GM18498 (cell line): ENCODE results near the gene ORAI2.
"Not testable (repeated sequence)": the region's sequence is repeated elsewhere in the genome, so short reads cannot be mapped to it uniquely, and the experiment has no call there.

ENCODE experiments used
- ATAC-seq: cut with Tn5 transposase; IDR thresholded peaks from one replicate; pipeline ENCODE4 v1.9.1; 2021; ENCODE audit warnings: mild to moderate bottlenecking, moderate library complexity; ENCODE audit not compliant: unreplicated experiment

Gene ORAI2

DNA sequence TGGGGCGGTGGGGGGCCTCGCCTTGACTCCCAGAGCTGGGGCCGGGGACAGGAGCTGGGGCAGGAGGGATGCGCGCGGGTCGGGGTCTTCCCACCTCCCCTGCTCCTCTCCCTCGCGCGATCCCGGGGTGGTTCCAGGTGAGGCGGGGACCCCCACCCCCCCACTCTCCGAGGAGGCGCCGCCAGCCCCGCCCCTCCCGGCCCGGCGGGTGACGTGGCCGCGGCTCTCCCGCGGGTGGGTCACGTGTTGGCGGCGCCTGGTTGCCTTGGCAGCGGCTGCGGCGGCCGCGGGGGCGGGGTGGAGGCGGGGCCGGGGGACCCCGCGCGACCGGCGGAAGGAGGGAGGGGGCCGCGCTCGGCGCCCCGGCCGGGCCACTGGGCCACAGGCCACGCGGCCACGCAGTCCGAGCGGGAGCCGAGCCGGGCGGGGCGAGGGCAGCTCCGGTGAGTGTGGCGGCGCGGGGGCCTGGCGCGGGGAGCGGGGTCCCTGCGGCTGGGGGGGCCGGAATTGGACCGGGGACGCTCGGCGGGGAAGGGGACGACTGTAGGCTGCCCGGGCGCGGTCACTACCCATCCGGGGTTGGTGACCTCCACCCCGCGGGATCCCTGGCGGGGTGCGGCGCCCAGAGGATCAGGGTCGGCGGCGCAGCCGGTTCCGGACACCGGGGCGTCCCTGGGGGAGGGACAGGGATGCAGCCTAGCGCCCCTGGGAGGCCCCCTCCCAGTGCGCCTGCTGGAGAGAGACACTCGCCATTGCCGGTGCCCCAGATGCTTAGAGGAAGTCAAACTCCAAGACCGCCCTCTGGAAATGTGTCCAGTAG is at the start of gene ORAI2:
Gene ORAI2 (plus strand): TSS at position 357 of the 820 bp plus-strand sequence. CDS start 5,382 bp downstream, outside the sequence.
- ATAC-seq, result peak; percentile 73

DNA sequence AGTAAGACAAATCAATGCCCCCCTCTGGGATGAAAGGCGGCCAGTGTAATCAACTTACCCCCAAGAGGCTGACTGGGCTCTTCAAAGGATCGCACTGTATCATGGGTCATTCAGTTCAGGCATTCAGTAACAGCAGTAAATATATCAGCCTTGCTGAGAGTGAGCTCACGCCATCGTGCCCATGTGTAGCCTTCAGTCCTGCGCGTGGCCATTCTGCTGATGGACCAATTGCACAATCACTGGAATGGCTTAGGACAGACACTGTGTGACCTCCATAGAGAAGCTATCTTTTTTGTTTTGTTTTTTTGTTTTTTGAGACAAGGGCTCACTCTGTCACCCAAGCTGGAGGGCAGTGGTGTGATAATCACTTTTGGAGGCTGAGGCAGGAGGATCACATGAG is 46.3 kb upstream of the ORAI2 start:
- ATAC-seq, result no peak

DNA sequence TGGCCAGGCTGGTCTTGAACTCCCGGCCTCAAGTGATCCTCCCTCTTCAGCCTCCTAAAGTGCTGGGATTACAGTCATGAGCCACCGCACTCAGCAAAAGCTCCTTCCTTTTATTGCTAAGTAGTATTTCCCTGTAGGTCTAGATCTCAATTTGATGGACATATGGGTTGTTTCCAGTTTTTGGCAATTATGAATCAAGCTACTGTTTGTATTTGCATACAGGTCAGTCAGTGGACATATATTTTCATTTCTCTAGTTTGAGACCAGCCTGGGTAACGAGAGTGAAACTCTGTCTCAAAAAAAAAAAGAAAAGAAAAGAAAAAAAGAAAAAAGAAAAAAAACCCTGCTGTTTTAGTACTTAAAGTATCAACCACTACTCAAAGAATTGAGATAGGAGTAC is 43.6 kb upstream of the ORAI2 start:
- ATAC-seq, result no peak

DNA sequence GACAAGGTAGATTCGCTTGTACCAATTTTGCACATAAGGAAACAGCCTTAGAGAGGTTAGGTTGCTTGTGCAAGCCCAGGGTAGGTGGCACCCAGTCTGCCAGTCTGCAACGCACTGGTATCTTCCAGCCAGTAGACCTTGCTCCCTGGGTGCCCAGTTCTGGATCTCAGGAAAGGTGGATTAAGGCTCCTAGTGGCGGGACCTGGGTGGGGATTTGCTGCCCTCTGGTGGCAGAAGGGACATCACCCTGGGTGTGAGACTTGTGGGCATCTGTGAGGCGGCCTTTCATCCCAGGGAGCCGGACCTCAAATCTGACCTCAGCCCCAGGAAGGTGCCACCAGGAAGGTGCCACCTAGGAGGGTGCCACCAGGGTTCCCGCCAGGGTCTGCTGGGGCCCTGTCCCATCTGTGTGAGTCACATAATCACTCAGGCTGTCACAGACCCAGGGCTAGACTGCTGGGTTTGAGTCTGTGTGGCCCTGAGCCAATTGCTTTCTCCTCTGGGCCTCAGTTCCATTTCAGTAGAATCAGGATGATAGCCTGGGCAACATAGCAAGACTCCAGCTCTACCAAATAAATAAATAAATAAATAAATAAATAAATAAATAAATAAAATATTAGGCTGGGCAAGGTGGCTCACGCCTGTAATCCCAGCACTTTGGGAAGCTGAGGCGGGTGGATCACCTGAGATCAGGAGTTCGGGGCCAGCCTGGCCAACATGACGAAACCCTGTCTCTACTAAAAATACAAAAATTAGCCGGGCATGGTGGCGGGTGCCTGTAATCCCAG is 42.5 kb upstream of the ORAI2 start:
- ATAC-seq, result no peak

DNA sequence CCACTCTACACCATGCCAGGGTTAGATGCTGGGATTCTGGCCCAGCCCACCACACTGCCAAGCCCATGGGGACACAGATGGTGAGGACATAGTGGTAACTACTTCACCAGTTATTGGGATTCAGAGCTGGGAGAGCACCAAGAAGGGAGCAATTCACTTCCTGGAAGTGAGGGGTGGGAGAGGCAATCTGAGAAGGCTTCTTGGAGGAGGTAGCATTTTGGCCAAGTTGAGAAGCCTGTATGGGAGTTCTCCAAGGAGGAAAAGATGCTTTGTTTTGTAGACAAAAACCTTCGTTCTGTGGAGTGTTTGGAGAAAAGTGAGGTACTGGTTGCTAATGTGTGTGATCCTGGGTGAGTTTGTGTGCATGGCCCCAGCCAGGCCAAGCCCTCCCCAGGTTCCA is 41.0 kb upstream of the ORAI2 start:
- ATAC-seq, result no peak

DNA sequence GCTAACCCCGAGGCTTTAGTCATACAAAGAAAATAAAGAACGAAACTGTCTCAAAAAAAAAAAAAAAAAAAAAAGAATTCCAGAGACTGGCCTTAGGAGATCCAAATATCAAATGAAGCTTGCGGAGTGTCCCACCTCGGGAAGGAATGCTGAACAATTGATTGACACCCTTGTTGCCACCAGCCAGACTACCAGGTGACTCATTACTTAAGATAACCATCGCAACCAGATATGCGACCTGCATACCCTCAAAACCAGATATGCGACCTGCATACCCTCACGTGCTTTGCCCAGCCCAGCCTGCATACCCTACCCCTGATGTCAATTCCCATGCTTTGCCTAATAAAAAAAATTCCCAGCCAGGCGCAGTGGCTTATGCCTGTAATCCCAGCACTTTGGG is 39.9 kb upstream of the ORAI2 start:
- ATAC-seq, result no peak

DNA sequence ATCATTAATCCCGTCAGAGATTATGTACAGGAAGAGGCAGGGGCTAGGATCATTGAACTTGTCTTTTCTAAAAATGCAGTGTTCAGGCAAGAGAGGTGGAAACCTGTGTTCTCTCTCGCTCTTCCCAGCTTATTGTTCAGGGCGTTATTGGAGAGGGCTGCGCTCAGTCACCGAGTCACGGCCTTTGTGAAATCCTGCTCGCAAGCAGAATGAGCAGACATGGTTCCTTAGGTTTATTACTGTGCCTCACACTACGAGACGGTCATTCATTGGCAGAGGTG is 37.8 kb upstream of the ORAI2 start:
- ATAC-seq, result peak; percentile 1

DNA sequence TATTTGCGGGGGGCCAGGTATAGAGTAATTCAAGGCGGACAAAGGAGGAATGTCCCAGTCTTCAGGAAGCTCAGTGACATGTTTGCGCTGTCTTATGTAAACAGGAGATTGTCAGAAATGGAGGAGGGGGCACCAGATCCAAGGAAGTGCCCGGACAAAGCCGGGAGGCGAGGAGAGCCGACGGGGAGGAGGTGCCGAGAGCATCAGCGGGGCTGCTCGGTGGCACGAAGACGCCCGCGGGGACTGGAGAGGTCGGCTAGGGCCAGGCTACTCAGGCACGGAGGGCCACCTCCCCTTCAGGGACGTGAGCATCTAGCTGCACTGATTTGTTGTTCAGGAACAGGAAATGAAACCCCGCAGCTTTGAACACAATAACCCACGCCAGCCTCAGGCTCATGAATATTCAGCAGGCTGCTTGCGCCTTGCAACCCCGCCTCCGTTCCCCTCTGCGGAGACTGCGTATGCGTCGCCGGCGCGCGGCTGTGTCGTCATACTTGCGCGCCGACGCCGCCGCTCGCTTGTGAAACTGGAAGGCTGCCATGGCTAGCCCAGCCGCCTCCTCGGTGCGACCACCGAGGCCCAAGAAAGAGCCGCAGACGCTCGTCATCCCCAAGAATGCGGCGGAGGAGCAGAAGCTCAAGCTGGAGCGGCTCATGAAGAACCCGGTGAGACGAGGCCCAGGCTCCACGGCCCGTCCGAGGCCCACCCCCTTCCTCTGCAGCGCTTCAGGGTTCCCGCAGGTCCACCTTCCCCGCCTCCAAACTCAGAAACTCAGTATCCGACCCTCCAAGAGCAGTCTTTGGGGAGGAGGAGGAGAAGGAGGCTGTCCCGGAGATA is 37.3 kb upstream of the ORAI2 start, which contains the start of gene PRKRIP1:
Gene PRKRIP1 (plus strand): TSS at position 491 of the 837 bp plus-strand sequence. CDS start 49 bp downstream, at position 540.
- ATAC-seq, result peak; percentile 98

DNA sequence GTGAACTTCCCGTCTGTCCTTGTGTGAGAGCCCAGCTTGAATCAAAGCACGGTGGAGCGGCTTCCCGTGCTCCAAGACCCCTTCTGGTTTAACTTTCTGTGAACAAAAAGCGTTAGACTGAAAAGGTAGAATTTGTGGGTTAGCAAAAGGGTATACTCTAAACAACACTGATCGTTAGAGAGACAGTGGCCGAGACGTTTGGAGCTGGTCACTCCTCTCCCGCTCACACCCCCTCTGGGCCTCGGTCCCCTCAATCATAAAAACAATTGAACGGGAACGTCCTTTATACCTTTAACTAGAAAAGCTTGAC is 36.7 kb upstream of the ORAI2 start:
- ATAC-seq, result no peak

DNA sequence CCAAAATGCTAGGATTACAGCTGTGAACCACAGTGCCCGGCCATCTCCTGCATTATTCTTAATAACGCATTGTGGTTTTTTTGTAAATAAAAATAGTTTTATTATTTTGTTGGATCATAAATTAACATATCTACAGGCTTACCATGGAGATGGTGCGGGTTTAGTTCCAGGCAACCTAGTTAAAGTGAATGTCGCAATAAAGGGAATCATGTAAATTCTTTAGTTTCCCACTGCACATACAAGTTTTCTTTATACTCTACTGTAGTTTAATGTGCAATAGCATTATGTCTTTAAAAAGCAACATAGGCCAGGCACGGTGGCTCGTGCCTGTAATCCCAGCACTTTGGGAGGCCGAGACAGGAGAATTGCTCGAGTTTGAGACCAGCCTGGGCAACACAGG is 34.8 kb upstream of the ORAI2 start:
- no peak for ATAC-seq

DNA sequence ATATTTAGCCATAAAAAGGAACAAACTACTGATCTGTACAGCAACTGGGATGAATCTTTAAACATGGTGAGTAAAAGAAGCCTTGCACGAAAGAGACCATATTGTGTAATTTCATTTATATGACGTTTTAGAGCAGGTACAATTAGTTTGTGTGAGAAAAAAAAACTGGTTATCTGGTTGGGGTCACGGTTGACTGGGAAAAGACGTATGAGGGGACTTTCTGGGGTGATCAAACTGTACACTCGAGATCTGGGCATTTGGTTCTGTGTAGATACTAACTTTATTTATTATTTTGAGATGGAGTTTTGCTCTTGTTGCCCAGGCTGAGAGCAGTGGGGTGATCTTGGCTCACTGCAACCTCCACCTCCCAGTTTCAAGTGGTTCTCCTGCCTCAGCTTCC is 33.0 kb upstream of the ORAI2 start:
- no peak for ATAC-seq

DNA sequence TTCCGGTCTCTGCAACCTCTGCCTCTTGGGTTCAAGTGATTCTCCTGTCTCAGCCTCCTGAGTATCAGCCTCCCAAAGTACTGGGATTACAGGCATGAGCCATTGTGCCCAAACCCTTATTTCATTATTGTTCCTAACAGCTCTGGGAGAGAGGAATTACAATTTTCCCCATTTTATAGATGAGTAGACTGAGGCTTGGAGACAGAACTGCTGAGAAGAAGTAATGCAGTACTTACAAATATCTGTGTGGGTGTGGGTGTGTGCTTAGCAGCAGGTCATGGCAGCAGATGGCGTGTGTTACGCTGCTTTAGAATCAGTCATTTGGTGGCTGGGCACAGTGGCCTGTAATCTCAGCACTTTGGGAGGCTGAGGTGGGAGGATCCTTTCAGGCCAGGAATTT is 29.8 kb upstream of the ORAI2 start:
- no peak for ATAC-seq

DNA sequence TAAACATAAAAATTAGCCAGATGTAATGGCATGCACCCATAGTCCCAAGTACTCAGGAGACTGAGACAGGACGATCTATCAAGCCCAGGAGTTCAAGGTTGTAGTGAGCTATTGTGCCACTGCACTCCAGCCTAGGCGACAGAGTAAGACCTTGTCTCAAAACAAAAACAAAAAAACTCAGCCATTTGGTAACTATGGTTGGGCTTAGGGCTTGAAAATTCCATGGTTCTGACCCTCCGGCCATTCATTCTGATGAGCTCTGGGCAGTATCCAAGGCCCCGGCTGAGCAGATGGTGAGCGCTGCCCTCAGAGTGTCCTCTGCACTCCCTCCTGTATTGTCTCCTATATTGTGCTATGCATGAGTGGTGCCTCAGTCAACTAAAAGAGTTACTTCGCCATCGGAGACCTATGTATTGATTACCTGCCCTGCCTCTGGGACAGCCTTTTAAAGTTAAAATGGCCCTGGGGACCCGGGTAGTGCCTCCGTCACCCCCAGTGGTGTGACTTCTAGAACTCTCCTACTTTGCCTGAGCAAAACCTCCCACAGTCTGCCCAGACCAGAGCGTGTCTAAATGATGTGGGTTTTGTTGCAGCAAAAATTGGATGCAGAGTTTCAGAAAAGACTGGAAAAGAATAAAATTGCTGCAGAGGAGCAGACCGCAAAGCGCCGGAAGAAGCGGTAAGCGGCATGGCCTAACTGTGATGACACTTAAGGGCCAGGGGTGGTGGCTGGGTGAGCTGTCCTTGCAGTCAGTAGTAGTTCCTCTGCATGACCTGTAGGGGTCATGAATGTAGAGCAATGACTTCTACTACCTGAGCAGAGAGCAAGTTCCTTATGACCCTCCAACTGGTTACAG is 29.1 kb upstream of the ORAI2 start:
- peak; percentile 81 for ATAC-seq

DNA sequence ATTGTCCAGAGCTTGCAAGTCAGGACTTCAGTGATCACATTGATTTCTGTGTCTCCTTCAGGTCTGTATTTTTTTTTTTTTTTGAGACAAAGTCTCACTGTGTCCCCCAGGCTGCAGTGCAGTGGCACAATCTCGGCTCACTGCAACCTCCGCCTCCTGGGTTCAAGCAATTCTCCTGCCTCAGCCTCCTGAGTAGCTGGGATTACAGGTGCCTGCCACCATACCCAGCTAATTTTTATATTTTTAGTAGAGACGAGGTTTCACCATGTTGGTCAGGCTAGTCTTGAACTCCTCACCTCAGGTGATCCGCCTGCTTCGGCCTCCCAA is 28.6 kb upstream of the ORAI2 start:
- ATAC-seq, result not testable (repeated sequence)

DNA sequence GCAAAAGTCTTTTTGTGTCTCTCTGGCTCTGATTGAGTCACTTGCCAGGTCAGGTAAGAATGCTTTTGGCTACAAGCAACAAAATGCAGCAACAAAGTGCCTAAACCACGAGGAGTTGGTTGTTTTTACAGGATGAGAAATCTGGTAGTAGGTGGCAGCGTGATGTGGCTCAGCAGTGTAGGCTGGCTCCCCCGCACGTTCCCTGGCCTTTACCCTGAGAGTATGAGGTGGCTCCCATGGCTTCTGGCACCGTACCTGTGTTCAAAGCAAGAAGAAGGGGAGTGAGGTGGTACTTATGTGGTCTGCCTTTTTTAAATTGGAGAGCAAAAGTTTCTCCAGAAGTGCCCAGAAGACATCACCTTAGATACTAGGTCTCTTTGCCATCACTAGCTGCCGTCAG is 25.5 kb upstream of the ORAI2 start:
- no peak for ATAC-seq

DNA sequence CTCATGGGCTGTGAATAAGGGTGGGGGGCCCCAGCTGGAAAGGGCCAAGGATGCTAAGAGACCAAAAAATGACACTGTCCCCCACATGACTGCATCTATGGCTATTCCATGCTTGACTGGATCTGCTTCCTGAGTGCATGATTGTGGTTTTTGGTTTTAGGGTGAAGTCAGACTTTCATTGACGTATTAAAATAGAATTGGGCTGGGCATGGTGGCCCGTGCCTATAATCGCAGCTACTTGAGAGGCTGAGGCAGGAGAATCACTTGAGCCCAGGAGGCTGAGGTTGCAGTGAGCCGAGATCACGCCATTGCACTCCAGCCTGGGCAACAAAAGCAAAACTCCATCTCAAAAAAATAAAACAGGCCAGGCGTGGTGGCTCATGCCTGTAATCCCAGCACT is 24.8 kb upstream of the ORAI2 start:
- ATAC-seq, result peak; percentile 54

DNA sequence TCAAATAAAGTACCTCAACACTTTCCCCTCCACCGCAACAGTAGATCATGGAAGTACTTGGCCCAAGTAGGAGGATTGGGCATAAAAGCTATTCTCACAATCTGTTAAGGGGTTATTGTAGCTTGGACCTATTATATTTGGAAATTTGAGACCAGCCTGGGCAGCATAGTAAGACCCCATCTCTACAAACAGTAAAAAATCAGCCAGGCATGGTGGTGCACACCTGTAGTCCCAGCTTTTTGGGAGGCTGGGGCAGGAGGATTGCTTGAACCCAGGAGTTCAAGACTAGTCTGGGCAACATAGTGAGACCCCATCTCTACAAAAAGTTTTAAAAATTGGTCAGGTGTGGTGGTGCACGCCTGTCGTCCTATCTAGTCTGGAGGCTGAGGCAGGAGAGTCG is 24.0 kb upstream of the ORAI2 start:
- no peak for ATAC-seq

DNA sequence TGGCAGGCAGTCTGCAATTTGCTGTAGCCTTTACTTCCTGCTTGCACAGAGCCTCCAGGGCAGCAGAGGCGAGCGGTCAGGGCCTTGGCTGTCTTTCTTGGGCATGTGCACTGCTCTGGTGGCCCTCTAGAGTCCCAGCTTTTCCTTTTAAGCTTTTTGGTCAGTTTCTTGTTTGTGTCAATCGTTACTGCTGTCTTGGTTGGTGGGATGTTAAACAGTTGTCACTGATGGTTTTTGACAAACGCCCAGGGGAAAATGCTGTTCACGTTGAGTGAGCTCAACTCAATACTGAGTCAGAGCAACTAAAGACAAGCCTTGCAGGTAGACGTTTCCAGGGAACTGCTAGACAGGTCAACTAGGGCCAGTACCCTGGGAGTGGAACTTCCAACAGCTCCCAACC is 23.3 kb upstream of the ORAI2 start:
- no peak for ATAC-seq

DNA sequence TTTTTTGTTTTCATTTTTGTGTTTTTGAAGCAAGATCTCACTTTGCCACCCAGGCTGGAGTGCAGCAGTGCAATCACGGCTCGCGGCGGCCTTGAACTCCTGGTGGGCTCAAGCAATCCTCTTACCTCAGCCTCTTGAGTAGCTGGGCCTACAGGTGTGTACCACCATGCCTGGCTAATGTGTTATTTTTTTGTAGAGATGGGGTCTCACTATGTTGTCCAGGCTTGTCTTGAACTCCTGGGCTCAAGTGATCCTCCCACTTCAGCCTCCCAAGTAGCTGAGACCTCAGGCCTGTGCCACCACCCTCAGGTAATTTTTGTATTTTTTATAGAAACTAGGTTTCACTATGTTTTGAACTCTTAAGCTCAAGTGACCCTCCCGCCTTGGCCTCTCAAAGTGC is 22.5 kb upstream of the ORAI2 start:
- ATAC-seq, result no peak

DNA sequence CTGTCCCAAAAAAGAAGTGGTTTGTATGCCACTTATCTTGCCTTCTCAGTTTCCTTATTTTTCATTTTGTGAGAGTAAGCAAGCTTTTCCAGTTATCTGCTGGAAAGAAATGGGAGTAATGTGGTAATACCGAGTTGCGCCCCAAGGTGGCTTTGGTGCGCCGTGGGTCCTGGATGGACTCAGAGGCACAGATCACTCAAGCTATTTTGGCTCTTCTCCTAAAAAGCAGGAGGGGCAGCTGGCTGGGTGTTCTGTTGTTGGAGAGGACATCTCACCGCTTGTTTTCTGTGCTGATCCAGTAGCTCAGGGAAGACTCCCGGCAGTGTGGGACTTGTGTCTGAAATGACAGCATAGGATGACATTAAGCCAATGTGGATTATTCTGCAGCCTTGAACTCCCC is 20.8 kb upstream of the ORAI2 start:
- ATAC-seq, result no peak

DNA sequence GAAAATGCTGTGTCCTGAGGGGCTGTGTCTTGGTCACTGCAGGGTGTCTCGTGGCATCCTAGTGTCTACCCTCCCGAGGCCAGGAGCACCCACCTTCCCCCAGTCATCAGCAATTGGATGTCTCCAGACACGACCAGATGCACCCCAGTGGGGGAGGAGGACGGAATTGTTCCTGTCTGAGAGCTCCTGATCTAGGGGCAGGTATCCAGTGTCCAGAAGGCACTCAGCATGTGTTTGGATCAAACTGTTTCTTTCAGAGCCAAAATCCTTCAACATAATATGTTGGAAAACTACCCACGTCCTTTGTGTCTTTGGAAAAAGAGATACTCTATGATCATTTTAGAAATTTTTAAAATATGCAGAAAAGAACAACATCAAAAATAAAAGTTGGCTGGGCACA is 20.3 kb upstream of the ORAI2 start:
- no peak for ATAC-seq
